ENCODE data around the gene SFXN3. TPM values are rescaled to one million over a fixed set of nuclear protein-coding genes. Genes with fewer than 3 reads are reported as not detected.

Gene SFXN3
- total and polyA plus RNA-seq, 2 of the 13 experiments (the other 11 are each of a cell fraction or from before 2014, with no cell fraction given) = 16.8 to 71.5 TPM

- TF ChIP-seq CSRNP2 (CRISPR knock-in tag; conservative IDR thresholded peaks at IDR 0.05; ENCODE audit: low read depth) (no peak), TFDP1 (CRISPR knock-in tag; IDR thresholded peaks at IDR 0.05; ENCODE audit: borderline replicate concordance) (peak; percentile 93), SRSF1 (optimal IDR thresholded peaks at IDR 0.05; ENCODE audit: low read depth, low read length) (no peak), DBP (CRISPR knock-in tag; IDR thresholded peaks at IDR 0.05; ENCODE audit: not compliant biosample characterization) (no peak), TFE3 (CRISPR knock-in tag; IDR thresholded peaks at IDR 0.05) (peak; percentile 61; the same call in 1 of the 2 replicates), FIP1L1 (IDR thresholded peaks at IDR 0.05; ENCODE audit: borderline replicate concordance, insufficient read depth, low read depth, low read length) (no peak), ARNT (IDR thresholded peaks at IDR 0.05) (no peak), MYNN (CRISPR knock-in tag; IDR thresholded peaks at IDR 0.05; ENCODE audit: low read depth) (no peak), TAF1 (CRISPR knock-in tag; IDR thresholded peaks at IDR 0.05) (peak; percentile 81), PCBP1 (IDR thresholded peaks at IDR 0.05; ENCODE audit: borderline replicate concordance, low read depth, low read length) (no peak), ZNF235 (CRISPR knock-in tag; IDR thresholded peaks at IDR 0.05; ENCODE audit: borderline replicate concordance) (peak; percentile 58; the same call in 1 of the 2 replicates), ZC3H13 (CRISPR knock-in tag; IDR thresholded peaks at IDR 0.05) (peak; percentile 92), SNAPC5 (CRISPR knock-in tag; IDR thresholded peaks at IDR 0.05; ENCODE audit: borderline replicate concordance) (no peak), MTERF4 (CRISPR knock-in tag; IDR thresholded peaks at IDR 0.05) (peak; percentile 69; the same call in 1 of the 2 replicates), SMARCC2 (IDR thresholded peaks at IDR 0.05) (no peak), PHF8 (CRISPR knock-in tag; IDR thresholded peaks at IDR 0.05) (peak; percentile 83), ZBTB26 (CRISPR knock-in tag; IDR thresholded peaks at IDR 0.05; ENCODE audit: borderline replicate concordance) (no peak; the same call in 1 of the 2 replicates), ZNF296 (CRISPR knock-in tag; conservative IDR thresholded peaks at IDR 0.05) (peak; percentile 33; the same call in 1 of the 2 replicates), SOX5 (CRISPR knock-in tag; IDR thresholded peaks at IDR 0.05; ENCODE audit: borderline replicate concordance) (0 out of 2 replicates have a peak, but pooled peaks have one; percentile 35), ATF7-NPFF (CRISPR knock-in tag; IDR thresholded peaks at IDR 0.05; ENCODE audit: low read depth) (peak; percentile 98), SALL1 (CRISPR knock-in tag; IDR thresholded peaks at IDR 0.05) (peak; percentile 72)
These were observed 31.4 kb downstream of the SFXN3 start (continued) for GRCh38 chr10:101062232-101063049.
